ENCODE results near the gene GLRA3.
"Not testable (repeated sequence)": the region's sequence is repeated elsewhere in the genome, so short reads cannot be mapped to it uniquely, and the experiment has no call there.

Gene GLRA3

DNA sequence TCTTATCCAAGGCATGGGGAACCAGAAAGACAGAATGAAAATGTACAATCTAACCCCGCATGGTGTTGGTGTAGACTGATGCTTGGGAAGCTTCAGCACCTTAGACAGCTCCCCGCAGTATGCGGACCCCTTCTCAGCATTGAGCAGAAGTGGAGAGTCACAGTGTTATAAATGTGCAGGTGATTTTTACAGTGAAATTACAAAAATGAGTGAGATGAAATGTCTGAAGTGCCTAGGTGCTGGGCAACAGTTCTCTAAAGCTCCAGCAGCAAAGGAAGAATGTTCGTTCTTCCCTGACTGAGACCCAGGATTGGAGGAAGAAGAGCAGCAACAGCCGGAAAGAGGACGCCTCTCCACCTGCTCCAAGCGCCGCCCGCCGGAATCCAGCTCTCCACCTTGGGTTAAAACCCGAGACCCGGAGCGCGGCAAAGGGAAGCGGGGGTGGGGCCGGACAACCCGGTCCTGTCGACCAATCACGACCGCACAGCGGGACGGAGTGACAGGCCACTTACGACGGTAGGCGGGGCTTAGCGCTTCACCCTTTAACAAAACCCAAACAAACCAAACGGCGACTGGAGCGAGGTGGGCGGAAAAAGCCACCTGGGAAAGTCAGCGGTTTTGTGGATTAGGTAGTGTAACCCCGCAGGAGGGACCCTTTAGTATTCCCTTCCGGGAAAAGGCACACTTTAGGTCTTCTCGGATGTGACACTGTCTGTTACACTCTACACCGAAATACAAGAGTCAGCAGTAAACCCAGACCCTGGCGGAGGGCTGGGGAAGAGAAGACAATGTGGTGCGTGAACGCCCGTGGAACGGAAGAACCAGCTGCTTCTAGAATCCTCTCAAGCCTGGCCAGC, at the start of gene GLRA3:
TSS of gene GLRA3 (minus strand) at position 403 of the 857 bp plus-strand sequence. CDS start 436 bp downstream, outside the sequence.
- H3K27ac ChIP-seq: no peak within 1 kb of the TSS
- no peak for TF ChIP-seq ZFX (IDR thresholded peaks at IDR 0.05)
- TF ChIP-seq, protein P1, sequence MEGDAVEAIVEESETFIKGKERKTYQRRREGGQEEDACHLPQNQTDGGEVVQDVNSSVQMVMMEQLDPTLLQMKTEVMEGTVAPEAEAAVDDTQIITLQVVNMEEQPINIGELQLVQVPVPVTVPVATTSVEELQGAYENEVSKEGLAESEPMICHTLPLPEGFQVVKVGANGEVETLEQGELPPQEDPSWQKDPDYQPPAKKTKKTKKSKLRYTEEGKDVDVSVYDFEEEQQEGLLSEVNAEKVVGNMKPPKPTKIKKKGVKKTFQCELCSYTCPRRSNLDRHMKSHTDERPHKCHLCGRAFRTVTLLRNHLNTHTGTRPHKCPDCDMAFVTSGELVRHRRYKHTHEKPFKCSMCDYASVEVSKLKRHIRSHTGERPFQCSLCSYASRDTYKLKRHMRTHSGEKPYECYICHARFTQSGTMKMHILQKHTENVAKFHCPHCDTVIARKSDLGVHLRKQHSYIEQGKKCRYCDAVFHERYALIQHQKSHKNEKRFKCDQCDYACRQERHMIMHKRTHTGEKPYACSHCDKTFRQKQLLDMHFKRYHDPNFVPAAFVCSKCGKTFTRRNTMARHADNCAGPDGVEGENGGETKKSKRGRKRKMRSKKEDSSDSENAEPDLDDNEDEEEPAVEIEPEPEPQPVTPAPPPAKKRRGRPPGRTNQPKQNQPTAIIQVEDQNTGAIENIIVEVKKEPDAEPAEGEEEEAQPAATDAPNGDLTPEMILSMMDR (conservative IDR thresholded peaks at IDR 0.05): no peak

DNA sequence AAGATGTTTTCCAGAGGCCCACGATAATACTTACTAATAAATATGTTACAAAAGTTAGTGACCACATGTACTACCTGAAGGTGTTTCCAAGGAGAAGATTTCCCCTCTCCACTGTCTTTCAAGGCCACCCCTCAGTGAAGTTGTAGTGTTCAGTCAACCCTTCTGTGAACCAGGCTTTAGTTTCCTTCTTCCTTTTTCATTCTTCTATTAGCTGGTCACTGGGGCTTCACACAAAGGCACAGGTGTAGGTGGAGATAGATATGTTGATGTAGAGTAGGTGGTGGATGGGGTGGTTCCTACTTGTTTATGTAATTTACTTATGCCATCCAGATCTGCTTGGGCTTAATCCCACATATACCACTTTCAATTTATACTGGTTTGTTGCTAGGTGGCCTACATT, 45.9 kb upstream of the GLRA3 start:
- no peak for TF ChIP-seq ZFX (IDR thresholded peaks at IDR 0.05)
- TF ChIP-seq, protein P1 (conservative IDR thresholded peaks at IDR 0.05): no peak
- H3K27ac ChIP-seq: no peak overlapping the region

DNA sequence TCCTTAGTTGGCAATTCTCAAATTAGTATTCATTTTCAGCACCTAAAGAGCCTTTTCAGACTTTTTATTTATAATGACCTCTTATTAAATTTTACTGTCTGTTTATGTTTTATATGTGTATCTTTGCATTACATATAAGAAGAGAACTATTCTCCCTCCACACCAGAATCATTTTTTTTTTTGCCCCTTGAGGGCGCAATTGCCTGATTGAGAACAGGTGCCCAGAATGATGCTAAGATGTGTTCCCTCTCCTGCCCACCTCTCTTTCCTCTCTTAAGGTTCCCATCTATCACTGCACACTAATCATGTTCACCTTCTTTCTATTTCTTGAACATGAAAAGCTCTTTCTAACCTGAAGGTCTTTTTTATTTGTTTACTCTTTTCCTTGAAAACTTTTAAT, 44.9 kb upstream of the GLRA3 start:
- H3K27ac ChIP-seq: no peak overlapping the region
- TF ChIP-seq, protein P1 (conservative IDR thresholded peaks at IDR 0.05): peak; percentile 33
- no peak for TF ChIP-seq ZFX (IDR thresholded peaks at IDR 0.05)

DNA sequence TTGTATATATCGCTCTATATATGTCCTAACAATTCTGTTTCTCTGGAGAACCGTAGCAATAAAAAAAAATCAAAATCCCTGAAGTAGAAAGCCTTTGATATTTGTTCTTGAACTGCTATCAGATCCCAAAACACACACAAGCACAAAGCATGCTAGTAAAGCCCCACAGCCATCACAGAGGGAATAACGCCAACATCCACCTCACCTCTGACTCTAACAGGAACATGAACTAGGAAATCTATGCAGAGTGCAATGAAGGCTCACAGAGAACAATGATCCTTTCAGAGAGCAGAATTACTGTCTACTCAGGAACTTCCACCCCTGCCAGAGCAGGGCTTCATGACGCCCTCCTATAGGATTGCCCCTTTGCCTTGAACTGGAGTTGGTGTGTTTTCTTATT, 44.1 kb upstream of the GLRA3 start:
- not testable (repeated sequence) for H3K27ac ChIP-seq

DNA sequence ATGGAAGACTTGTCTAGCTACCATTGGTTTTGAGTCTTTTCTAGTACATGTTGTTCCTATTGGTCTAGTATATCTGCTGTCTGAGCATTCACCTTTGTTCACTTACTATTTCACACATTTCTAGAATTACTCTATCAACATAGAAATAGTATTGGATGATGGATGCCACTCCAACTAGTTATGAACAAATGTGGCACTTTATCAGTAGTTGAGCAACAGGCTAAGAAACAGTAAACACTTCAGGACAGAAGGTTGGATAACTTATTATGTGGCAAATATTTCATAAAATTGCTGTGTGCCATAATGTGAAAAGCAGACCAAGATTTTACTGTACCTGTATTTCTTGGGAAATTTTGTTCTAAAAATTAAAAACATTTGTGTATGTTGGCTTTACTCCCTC, 42.4 kb upstream of the GLRA3 start:
- no peak overlapping the region for H3K27ac ChIP-seq
- TF ChIP-seq, protein P1 (conservative IDR thresholded peaks at IDR 0.05): no peak
- TF ChIP-seq ZFX (IDR thresholded peaks at IDR 0.05): no peak

DNA sequence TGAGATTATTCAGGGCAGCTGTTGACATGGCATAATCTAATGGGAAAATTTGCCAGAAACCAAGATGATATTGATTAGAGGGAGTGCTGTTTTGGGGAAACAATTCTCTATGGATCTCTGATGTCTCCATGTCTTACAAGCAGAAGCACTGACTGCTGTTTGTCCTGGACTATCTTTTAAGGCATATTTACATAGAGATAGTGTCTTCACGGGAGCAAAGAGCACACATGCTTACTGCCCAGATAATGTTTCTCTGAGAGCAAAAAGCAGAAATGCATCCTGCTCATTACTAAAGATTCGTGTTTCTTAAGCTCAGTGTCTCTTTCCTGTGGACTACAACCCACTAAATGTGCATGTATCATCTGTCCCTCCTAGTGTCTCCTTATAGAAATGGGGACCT, 41.3 kb upstream of the GLRA3 start:
- no peak overlapping the region for H3K27ac ChIP-seq
- no peak for TF ChIP-seq ZFX (IDR thresholded peaks at IDR 0.05)
- TF ChIP-seq, protein P1 (conservative IDR thresholded peaks at IDR 0.05): no peak

DNA sequence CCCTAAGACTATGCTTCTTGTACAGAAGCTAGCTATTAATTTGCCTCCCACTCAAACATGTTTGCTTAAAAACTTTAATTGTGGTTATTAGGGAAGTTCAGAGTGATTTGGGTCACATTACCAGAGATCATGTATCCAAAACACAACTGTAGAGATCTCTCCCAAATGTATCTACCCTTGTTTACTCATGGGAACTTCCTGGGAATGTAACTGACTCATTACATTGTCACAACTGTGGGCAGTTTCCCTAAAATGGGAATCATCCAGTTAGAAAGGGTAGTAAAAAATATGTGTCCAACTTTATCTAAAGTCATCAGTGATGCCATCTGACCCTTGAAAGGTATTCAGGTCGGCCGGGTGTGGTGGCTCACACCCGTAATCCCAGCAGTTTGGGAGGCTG, 40.3 kb upstream of the GLRA3 start:
- no peak for TF ChIP-seq ZFX (IDR thresholded peaks at IDR 0.05)
- TF ChIP-seq, protein P1 (conservative IDR thresholded peaks at IDR 0.05): no peak
- H3K27ac ChIP-seq: no peak overlapping the region

DNA sequence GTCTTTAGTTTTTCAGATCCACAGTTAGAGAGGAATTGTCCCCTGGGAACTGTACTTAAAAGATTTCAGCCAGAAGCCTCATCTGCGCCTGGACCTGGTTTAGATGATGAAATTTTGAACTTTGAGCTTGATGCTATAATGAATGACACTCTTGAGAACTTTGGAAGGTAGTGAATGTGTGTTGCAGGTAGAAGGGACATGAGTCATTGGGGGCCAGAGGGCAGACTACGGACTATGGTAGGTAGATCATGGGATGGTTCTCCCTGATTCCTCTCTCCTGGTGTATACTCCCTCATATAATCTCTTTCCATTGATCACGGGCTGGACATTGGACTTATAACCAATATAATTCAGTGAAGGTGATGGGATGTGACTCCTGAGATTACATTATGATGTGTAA, 38.9 kb upstream of the GLRA3 start:
- TF ChIP-seq, protein P1 (conservative IDR thresholded peaks at IDR 0.05): no peak
- no peak for TF ChIP-seq ZFX (IDR thresholded peaks at IDR 0.05)

More for the DNA sequence above, 38.9 kb upstream of the GLRA3 start:
- H3K27ac ChIP-seq: no peak overlapping the region
